Effector CD8-positive, alpha-beta T cell (primary cell): ENCODE results near the gene LAMA1.

Experiments used
- DNase-seq: peaks from one replicate; lab custom pipeline; 2025; lab: John Stamatoyannopoulos, UW

The LAMA1 gene

DNA sequence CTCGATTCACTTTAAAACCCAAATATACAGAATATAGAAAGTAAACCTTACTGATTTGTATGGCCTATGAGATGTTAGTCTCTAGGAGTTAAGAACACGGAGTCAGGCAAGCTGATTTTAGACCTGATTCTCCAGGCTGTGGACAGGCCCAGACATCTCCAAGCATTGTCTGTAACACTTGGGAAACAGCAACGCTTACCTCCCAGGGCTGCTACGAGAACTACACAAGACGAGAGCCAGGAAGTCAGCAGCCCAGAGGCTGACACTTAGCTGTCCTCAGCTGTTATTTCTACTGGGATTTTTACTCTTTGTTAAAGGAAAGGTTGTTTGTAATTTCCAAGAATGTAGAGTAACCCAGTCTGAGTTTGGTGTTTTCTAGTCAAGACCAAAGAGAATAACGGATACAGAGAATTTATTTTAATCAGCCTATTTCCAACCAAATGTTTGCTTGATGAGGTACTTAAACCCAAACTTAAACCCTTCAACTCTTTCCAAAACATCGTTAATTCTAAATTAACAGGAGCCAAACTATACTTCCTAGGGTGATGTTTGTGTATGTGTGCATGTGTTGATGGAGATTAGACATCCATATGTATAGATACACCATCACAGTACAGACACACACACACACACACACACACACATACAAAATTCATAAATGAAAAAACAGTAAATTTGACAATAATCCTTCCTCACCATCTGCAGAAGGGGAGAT lies 123.4 kb downstream of the LAMA1 start:
- DNase-seq: no peak

DNA sequence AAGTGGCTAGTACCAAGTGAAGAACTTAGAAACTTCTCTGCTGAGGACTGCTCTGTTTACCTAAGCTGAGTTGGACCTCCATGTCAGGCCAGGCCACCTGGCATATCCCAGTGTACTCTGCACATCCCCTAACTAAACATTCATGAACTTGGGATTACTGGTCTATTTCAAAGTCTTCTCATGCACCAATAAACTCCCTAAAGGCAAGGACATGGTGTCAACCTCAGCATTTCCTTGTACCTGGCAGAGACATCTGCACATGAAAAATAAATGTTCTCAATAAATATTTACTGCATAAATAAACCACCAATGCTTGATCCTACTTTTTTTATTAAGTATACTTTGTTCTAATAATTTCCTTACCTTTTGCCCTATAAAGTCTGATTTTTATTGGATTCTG lies 124.8 kb downstream of the LAMA1 start:
- DNase-seq: no peak

GRCh38 chr18:6983366-6983765 lies 134.2 kb downstream of the LAMA1 start:
- no peak for DNase-seq

DNA sequence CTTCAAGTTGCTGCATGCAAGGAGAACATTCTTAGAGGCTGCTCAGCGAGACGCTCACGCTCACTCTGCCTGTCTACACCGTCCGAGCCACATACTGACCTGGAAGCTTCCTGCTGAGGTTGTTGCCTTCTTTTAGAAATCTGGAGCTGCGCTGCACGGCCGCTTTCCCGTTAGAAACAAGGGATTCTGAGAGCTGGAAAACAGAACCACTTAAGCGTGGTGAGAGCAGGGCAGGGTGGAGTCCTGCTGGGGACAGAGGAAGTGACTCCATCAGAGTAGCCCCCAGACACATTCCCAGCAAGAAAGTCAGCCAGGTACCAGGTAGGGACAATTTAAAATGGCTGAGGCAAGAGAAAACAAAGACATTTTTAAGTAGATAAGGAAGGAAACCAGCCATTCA lies 135.2 kb downstream of the LAMA1 start:
- no peak for DNase-seq

- DNase-seq: no peak
Observed at GRCh38 chr18:6980363-6980762, 137.2 kb downstream of the LAMA1 start.

DNA sequence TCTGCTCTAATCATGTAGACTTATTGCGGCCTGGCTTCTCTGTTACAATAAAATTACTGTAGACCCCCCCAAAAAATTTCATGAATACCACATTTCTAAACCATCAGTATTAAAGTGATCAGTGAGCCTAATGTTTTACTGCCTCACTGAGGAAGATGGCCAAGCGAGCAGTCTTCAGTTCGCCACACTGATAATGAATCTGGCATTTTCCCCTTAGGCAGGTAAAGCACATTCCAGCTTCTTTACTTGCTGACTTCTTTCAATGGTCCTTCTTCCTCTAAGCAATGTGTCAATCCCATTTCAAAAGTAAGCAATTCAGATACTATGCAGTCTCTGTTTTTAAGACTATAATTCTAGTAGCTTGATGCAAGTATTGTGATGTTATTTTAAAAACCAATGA lies 137.6 kb downstream of the LAMA1 start:
- no peak for DNase-seq

DNA sequence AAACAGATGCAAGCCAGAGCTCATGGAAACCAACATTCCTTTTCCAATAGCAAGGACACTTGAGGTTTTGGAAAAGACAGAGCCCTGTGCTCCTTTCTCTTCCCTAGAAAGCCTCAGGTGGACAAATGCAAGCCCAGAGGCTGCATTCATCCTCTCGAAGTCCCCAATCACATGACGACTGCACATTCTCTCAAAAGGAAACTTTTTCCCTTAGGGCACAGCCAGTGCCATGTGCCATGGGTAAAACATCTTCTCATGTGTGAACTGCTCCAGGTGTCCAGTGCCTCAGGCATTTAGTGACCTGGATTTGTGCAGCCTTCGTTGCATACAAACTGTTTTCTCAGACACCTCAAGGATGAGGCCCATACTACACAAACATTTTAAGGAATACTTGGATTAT lies 140.7 kb downstream of the LAMA1 start:
- no peak for DNase-seq

DNA sequence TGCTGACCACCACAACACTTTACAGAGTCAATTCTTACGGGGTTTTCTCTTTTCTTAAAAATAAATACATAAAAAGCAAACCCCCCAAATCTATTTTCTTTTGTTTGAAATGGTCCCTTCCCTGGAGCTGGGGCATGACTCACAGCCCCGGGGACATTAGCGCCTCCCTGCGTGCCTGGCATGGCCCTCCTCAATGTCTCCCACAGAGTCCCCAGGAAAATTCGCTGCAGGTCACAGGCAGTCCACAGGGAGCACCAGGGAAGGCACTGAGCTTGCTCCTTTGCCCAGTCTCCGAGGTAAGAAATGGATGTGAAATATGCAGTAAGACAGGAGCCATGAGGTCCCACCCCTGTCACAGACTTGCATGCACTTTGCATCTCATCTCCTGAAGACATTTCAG lies 142.5 kb downstream of the LAMA1 start:
- no peak for DNase-seq

DNA sequence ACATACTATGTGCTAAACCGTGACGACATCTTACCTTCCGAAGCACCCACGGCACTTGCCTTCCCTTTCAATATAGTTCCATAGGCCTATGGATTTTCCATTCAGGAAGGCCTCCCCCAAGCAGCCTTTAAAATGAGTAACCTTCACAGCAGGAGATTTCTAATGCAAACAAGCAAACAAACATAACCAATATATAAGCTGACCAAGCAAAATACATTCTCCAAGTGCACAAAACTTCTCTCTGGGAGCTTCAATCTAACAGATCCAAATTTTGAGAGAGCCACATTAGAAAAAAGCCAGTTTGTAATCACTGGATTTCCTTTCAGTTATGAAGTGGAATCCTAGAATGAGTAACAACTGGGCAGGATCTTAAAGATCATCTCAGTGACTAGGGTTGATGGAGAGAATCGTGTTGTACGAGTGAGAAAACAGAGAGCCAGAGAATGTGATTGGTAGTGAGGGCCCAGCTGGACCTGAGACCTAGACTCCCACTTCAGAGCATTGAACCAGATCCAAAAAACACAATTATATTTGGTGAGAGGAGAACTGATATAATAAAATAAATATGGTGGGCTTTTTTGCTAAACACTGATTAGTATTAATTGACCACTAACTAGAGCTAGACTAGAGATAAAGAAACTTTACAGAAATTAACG lies 145.6 kb downstream of the LAMA1 start:
- DNase-seq: no peak

- no peak for DNase-seq
Observed at GRCh38 chr18:6963452-6964097, 154.0 kb downstream of the LAMA1 start.

DNA sequence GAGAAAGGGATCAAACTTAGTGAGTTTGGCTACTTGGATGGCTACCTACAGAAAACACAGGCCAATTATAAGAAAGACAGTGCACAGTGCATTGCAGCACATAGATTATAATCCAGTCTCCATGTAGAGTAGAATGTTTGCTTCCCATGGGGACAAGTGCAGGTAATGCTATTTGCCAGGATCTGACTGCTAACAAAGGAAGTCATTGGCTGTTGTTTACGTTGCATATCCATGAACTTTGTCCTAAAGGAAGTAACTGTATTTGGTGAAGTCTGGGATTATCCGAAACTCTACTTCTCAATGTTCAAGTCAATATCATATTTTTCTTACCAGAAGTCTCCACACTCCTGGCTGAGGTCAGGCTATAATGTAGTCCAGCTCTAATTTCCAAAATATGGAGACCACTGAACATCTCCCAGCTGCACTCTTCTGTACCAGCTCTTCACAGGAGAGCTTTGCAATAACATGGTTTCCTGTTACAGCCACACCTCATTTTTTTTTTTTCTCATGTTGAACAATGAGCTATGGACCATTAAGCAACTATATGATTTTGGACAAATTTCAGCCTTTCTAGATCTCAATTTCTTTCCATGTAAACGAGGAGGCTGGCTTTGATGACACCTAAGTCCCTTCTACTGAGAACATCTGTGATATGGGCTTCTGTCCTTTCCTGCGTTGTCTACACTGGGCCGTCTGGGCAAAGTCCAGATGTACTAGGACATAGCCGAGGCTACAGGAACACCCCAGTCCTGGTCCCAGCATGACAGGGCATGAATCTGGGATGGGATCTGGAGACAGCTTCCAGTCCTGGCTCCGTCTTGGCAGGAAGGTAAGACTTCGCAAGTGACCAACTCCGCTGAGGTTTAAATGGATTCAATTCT lies 154.8 kb downstream of the LAMA1 start:
- DNase-seq: no peak

- no peak for DNase-seq
Observed at GRCh38 chr18:6961331-6961730, 156.3 kb downstream of the LAMA1 start.

DNA sequence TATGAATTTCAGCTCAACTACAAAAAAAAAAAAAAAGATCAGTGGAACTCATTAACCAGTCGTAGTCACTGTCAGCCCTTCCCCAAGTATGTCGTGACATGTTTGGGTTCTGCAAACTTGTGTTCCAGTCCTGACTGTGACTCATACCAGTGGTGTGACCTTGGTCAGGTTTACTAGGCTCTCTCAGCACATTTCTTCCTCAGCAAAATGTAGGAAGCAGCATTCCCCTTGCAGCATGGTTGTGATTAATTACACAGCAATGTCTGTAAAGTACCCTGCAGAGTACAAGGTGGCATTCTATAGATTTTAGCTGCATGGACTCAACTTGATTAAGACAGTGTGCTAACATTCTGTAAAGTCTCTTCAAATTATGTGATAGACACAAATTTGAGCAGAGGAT lies 156.9 kb downstream of the LAMA1 start:
- no peak for DNase-seq

DNA sequence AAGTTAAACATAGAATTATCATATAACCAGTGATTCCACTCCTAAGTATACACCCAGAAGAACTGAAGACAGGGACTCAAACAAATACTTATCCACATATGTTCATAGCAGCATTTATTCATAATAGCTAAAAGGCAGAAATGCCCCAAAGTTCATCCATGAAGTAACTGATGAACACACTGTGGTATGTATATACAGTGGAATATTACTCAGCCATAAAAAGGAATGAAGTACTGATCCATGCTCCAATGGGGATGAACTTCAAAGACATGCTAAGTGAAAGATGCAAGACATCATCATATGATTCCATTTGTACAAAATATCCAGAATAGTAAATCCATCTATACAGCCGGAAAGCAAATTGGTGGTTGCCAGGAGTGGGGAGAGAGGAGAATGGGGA lies 157.5 kb downstream of the LAMA1 start:
- no peak for DNase-seq

- DNase-seq: no peak
Observed at GRCh38 chr18:6959110-6959509, 158.5 kb downstream of the LAMA1 start.

GRCh38 chr18:6956999-6957398 lies 160.6 kb downstream of the LAMA1 start:
- DNase-seq: no peak

GRCh38 chr18:6956495-6956894 lies 161.1 kb downstream of the LAMA1 start:
- DNase-seq: no peak

DNA sequence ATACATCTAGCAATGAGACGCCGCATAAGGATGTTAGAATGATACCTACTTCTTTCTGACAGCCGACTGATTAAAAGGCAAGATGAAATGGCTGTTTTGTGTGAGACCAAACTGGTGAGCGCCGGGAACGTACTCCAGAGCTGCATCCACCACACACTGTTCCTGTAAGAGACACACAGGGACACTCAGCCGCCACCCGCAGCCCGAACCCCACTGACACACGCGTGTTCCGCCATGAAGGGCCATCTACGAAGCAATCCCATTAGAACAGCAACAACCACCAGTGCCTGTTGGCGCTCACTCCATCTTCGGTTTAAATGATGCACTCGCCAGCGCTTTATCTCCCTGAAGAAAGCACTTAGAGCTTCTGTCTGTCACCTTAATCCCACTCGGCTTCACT lies 162.3 kb downstream of the LAMA1 start:
- no peak for DNase-seq

DNA sequence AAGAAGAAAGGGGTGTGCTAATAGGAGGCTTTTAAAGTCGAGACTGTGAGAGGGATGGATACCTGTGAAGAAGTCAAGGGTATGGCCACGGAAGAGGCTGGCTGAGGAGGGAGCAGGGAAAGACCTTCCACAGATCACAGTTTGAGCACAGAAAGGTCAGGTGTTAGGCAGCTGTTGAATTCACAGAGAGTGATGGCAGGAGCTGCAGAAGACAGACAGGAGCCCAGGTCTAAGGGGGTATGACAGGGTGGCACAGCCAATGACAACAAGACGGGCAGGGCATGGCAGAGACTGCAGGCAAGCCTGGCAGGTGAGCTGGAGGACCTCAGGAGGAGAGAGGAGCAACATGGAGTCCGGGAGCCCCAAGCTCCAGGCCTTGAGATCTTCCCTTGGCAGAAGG lies 163.1 kb downstream of the LAMA1 start:
- no peak for DNase-seq

GRCh38 chr18:6951336-6952090 lies 166.1 kb downstream of the LAMA1 start:
- no peak for DNase-seq

DNA sequence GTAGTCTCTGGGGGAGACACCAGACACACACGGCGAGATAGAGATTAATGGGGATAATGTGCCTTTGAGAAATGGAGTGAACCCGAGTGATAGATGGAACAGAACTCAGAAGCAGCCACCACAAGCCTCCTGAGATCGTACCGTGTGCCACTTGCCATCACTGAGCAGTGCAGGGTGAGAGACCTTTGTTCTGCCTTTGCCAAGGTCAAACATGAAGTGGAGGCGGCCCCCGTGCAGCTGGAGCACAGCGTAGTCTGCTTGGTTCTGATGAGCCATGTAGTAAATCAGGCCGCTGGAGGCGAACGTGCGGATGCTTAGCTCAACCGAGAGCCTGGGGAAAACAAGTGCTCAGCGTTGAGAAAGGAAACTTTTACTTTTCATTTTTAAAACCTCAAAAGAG lies 167.0 kb downstream of the LAMA1 start:
- DNase-seq: no peak
